ENCODE results near the gene RCAN1.

RCAN1 gene

DNA sequence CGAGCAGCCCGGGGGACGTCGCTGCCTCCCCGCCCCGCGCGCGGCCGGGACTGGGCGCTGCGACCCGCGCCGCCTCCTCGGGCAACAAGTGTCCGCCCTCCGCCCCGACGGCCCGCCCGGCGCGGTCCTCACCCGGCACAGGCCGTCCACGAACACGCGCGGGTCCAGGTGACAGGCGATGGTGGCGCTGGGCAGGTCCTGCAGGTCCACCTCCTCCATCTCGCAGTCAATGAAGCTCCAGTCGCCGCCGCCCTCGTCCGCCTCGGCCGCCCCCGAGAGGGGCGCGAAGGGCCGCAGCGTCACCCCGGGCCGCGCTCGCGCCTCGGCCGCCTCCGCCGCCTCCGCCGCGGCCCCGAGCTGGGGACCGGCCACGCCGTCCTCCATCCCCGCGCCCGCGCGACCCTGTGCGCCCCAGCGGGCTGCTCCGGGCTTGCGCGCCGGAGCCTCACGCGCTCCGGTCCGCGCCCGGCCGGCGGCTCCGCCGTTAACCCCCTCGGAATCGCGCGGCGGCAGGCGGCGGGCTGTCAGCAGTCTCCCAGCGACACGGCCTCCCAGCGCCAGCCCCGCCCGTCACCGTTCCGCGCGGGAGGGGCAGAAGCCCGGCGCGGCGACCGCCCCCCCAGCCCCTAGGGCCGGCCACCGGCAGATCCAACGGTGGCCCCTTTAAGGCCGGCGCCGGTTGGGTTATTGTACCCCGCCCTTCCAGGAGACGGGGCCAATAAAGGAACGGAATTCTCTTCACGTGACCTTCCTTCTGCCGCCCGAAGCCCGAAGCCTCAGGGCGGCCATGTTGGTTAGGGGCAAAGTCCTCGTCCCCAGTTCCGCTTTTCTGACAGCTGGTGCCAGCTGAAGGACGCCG lies at the start of gene RCAN1:
TSS of gene RCAN1 (minus strand) at position 486 of the 859 bp plus-strand sequence. CDS start at position 384, 102 bp downstream.
- DNase-seq (ENCODE audit: low read depth), result peak; percentile 64

DNA sequence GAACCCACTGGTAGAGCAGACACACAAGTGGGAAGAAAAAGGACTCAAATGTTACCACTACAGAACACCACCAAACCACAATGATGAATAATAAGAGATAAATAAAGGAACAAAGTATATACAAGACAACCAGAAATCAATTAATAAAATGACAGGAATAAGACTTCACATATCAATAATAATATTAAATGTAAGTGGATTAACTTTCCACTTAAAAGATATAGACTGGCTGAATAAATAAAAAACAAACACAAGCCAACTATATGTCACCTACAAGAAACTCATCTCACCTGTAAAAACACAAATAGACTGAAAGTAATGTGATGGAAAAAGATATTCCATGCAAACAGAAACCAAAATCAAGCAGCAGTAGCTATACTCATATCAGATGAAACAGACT lies 46.9 kb upstream of the RCAN1 start:
- DNase-seq (ENCODE audit: low read depth), result no peak

GRCh38 chr21:34653522-34653921 lies 38.6 kb upstream of the RCAN1 start:
- DNase-seq (ENCODE audit: low read depth), result no peak

GRCh38 chr21:34651642-34652041 lies 36.7 kb upstream of the RCAN1 start:
- no peak for DNase-seq (ENCODE audit: low read depth)

DNA sequence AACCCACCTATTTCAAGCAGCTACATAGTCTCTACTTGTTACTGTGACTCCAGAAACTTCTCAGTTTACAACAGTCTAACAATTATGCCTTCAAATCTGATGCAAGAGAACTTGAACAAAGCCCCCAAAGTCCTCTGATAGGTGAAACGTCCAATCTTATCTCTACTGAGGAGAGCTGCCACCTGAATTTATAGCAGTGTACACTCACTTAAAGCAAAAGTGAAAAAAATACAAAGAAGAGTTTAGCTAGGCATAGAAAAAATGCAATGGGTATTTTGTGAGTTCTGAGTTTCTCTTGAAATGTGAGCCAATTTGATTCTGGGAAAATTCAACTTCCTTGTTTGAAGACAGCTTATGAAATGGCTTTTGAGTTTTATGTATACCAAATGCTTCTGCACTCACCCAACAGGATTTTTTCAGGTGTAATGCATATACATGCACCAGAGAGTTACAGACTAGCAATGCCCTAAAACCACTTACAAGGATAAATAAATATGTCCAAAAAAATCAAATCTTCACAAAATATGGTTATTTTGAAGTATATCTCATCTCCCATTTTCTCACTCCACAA lies 36.0 kb upstream of the RCAN1 start:
- DNase-seq (ENCODE audit: low read depth), result no peak

DNA sequence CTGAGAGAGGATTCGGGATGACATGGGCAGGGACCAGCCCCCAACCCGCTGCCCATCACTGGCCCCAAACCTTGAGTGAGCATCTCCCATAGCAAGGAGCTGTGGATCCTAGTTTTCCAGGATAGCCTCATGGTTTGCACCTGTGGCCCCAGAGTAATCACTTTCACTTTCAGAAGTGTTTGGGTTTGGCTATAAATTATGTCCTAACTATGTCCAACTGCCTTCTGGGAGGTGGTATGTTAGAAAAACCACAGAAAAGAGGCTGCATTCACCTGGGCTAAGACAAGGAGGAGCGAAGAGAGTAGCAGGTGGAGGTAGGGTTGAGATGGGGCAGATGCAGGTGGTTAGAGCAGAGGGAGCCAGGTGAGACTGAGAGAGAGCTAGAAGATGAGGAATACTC lies 34.5 kb upstream of the RCAN1 start:
- DNase-seq (ENCODE audit: low read depth), result no peak

- no peak for DNase-seq (ENCODE audit: low read depth)
Measured at GRCh38 chr21:34648739-34649297, 33.9 kb upstream of the RCAN1 start.

DNA sequence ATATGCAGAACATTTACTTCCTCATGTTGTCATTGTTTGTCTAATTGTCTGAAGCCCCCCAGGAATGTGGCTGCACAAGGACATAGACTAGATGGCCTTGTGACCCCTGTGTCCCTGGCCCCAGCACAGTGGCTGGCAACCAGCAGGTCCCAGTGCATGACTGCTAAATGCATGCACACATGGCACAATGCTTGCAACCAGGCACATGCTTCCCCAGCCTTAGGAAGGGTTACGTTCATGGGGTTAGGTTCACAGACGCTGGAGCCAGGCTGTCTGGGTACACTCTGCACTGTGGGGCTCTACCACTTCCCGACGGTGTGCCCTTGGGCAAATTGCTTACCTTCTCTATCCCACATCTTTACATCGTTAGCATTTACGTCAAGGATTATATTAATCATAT lies 32.6 kb upstream of the RCAN1 start:
- DNase-seq (ENCODE audit: low read depth), result no peak

DNA sequence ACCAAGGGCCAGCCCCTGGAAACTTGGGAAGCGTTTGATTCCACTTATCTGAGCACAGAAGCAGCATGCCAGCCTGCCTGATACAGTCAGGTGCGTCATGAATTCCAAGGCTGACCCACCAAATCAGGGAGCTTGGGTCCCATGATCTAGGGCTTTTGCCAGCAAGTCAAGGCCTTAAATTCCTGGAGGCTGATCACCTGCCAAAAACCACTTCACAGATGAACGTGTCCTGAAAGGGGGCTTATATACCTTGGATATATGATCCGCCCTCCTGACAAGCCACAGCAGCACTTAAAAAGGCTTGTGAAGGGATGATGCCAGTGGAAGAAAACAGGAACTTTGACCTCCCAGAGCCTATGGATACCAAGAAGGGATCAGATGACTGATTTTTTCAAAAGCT lies 29.9 kb upstream of the RCAN1 start:
- DNase-seq (ENCODE audit: low read depth), result no peak

GRCh38 chr21:34642211-34643075 lies 27.5 kb upstream of the RCAN1 start:
- no peak for DNase-seq (ENCODE audit: low read depth)

- DNase-seq (ENCODE audit: low read depth), result no peak
Measured at GRCh38 chr21:34640858-34641257, 25.9 kb upstream of the RCAN1 start.

GRCh38 chr21:34639882-34640788 lies 25.2 kb upstream of the RCAN1 start:
- no peak for DNase-seq (ENCODE audit: low read depth)

- DNase-seq (ENCODE audit: low read depth), result no peak
Measured at GRCh38 chr21:34639250-34639649, 24.3 kb upstream of the RCAN1 start.

GRCh38 chr21:34636961-34637360 lies 22.0 kb upstream of the RCAN1 start:
- DNase-seq (ENCODE audit: low read depth), result no peak

DNA sequence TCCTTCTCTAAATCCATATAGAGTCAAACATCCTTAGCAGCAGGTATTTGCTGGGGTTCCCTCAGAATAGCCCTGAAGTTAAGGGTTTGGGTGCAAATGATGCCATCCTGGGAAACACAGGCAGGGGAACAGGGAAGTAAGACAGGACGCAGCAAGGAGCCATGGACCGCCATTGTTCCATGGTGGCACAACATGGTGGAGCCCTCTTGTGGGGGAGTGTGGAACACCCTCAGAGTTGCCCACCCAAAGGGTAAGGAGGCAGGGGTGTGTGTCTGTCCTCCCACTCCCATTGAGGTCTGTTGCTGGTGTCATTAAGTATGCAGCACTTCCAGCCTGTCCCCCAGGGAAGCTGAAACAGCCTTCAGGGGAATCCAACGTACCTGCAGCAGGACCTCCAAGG lies 20.4 kb upstream of the RCAN1 start:
- no peak for DNase-seq (ENCODE audit: low read depth)

DNA sequence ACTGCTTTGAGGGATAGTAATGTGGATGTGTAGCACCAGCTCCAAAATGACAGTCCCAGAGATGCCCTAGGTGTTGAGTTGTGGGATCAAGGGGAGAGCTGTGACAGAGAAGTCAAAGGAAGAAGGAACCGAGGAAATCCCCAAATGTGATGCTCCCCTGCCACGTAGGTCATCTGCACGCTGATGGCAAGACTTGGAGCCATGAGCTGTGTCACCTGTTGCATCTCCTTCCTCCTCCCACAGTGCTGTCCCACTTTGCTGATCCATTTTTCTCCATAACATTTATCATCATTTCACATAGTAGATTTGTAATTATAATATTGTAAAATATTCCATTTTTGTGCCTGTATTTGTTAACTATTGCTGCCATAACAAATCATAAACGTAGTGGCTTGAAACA lies 17.6 kb upstream of the RCAN1 start:
- DNase-seq (ENCODE audit: low read depth), result no peak

- DNase-seq (ENCODE audit: low read depth), result no peak
Measured at GRCh38 chr21:34630536-34631143, 15.7 kb upstream of the RCAN1 start.

- DNase-seq (ENCODE audit: low read depth), result no peak
Measured at GRCh38 chr21:34626131-34626530, 11.2 kb upstream of the RCAN1 start.

DNA sequence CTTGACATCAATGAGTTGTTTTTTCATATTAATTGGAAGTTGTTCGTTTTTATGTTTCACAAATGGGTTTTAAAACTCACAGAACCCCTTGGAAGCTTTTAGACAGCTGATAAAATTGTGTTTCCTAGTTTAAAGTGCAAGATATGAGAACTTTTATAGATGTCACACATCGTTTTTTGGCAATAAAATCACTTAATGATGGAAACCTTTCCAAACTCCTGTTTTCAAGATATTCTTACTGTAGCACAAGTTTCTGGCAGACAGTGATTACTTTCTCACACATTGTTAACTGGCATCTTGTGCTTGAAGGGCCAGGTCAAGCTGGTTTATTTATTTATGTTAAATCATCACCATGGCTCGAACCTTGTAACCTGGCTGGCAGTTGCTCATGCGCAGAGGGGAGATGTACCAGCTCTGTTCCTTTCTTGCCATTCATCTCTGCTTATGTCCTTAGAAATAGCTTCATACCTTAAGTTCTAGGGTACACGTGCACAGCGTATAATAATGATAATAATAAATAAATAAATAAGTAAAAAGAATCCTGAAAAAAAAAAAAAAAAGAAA lies 10.2 kb upstream of the RCAN1 start:
- DNase-seq (ENCODE audit: low read depth), result no peak

DNA sequence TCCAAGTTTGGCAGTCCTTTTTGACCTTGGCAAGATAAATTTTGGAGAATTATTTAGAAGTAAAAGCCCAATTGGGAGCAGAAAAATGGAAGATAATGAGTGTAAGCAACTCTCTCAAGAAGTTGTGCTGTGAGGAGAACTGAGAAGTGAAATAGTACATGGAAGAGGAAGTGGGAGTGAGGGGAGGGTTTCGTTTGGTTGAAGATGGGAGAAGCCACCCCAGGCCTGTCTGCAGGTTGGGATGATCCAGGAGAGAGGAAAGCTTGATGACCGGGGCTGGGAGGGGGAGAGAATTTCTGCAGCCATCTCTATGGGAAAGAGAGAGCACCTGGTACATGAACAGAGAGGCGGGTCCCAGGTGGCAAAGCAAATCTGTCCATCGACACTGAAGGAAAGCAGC lies 8.6 kb upstream of the RCAN1 start:
- DNase-seq (ENCODE audit: low read depth), result no peak
